GM18951 (cell line): ENCODE results near the gene PRXL2C.

Experiments used
- POLR2A ChIP-seq: IDR thresholded peaks from 4 replicates; pipeline ENCODE4 v1.6.1; 2011; ENCODE audit warnings: mild to moderate bottlenecking; ENCODE audit not compliant: insufficient read length, insufficient read depth; ENCODE audit errors: extremely low read depth
- in situ Hi-C: fragments of 300-500 bp; cut with MboI; formaldehyde crosslinking; loops from one replicate; pipeline ENCODE4 v1.12.0; 2022; ENCODE audit warnings: low sequenced_read_pairs, mixed read lengths, inconsistent platforms; ENCODE audit not compliant: unreplicated experiment

The PRXL2C gene

DNA sequence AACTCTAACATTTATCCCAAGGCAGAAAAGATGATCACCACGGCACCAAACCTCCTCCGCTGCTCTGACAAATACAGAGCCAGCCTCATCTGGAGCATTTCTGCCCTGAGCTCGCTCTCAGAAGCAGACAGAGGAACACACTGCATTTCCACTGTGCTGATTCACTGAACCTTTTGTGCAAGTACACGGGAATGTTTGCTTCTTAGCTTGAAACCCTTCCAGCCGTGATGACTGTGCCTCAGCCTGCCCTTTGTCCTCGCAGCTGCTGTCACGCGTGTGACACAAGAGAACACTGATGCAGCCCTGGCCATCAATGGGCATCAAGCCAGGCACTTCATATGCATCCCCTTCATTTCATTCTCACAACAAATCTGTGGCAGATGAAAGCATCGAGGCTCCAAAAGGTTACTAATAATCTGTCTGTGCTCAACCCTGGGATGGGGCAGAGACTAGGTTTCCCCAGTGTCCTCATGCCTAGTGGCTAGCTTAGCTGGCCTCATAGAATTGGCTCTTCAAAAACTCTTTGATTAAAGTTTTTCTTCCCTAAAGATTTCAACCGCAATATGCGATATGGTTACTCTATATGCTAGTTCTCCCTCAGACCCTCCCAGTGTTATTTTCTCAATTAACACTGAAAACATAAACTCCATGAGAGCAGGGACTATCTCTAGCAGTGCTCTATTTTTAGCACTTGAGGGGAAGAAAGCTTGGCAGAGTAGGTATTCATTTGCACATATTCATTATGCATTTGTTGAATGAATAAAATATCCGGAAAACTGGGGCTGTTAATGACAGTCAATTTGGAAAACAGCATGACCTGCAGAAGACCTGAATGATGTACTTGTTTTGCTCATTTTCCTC lies 42.8 kb downstream of the PRXL2C start:
- TF ChIP-seq POLR2A: no peak
- in situ Hi-C loops: no loop called here

DNA sequence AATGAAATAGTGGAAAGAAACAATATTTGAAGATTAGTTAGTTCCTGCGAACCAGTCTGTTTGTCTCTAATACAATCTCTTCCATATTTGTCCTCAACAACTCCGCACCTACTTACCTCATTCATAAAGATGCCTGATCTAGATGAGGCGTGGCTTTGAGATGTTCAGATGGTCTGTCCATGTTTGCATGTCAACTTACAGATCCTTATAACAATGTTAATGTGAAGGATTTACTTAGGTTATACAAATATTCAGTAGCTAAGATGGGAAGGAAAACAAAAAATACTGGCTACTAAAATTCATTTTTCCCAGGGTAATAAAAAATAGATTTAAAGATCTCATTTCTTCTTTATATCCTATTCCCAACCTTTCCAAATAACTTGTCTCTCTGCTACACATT lies 43.8 kb downstream of the PRXL2C start:
- TF ChIP-seq POLR2A: no peak
- in situ Hi-C loops: no loop called here

DNA sequence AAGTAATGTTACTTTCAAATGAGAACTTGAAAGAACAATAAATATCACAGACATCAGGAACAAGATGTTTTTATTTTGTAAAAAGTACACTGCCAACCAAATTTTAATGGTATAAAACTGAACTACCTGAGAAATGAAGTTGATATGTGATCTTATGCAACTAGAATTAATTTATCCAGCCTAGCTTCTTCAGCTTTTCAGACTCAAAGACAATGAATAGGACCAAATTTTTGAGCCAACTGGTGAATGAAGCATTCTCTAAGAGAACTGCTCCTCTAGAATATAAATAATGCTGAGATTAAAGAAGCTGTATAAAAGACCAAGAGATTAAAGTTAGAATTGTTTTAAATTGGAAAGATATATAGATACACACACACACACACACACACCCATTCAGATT lies 45.4 kb downstream of the PRXL2C start:
- TF ChIP-seq POLR2A: no peak
- in situ Hi-C loops: no loop called here

DNA sequence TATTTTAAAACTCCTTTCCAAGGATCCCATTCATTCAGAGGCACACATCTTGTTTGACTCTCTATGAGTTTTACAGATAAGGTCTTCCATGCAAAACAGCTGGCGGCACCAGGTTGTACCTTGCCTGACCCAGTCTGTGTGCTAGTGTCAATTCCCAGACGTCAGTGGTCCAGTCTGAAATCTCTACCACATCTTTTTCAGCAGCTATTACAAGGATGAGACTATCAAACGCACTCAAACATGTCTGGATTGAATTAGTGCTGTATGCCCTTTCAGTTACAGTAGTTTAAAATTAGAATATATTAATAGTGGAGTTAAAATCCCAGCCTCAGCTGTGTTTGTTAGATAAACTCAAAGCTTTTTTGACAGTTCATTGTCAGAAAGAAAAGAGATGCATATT lies 47.1 kb downstream of the PRXL2C start:
- no peak for TF ChIP-seq POLR2A

DNA sequence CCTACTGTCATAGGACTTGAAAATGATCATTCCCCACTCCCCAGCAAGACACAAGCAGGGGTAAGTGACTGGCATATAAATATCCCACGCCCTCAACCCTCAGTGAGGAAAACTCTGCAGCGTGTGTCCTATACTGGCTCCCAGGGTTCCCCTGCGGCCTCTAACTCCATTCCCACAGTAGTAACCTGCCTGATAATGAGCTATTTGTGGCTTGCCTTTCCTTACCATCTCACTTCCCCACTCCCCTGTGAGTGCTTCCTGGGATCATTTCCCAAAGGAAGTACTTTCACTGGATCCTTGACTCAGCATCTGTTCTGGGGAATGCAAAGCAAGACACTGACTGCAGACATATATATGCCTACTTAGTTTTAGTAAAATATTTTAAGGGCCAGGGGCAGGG lies 49.8 kb downstream of the PRXL2C start:
- in situ Hi-C loops: no loop called here
- no peak for TF ChIP-seq POLR2A

More for the DNA sequence above, 47.1 kb downstream of the PRXL2C start:
- in situ Hi-C loops: no loop called here

DNA sequence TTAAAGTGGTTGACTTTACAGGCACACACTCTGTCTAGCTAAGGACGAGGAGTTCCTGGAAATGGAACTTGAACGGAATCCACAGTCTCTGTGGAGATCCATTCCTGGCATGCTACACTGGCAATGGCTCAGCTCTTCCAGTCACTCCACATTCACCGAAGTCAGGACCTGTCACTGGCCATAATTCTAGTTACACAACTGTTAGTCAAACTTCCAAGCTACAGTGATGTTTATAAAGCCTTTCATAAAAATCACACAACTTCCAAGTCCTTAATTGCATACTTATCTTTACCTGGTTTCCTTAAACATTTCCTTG lies 51.2 kb downstream of the PRXL2C start:
- TF ChIP-seq POLR2A: no peak
- in situ Hi-C loops: no loop called here

DNA sequence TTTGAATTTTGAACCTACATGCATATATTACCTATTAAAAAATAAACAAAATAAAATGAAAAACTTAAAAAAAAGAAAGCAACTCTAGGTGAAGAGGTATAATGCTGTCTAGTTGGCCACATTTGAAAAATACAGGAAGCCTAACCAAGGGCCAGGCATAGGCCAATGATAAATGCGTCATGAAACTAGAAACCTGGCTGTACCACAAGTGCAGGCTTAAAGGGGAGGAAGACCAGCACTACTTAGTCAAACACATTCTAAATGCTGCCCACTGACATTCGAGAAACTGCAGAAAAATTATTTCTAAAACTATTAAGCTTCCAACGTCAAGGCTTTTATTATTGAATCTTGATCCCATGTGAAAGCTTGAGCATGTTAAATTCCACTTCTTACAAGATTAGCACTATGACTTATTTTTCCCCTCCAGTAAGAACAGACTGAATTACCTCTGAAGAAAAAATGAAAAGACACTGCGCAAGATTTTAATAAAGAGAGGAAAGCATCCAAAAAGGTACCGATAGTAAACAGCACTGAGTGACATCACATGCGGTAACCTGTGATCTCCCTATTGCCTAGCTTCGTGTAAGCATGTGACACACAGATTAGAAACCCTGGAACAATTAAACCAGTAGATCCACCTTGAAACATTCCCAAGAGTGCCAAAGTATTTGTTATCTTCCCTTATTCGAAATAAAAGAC lies 51.7 kb downstream of the PRXL2C start:
- no peak for TF ChIP-seq POLR2A
- in situ Hi-C loops: no loop called here

DNA sequence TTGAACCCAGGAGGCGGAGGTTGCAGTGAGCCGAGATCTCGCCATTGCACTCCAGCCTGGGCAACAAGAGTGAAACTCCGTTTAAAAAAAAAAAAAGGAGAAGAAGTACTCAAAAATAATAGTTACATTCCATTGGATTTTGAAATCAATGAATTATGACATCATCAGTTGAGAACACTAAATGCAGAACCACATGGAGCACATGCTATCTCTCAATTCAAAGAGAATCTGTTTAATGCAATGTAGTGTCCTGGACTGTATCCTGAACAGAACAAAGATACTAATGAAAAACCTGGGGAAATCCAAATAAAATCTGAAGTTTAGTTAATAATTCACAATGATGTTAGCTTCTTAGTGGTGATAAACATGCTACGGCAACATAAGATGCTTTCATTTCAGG lies 55.8 kb downstream of the PRXL2C start:
- TF ChIP-seq POLR2A: no peak

DNA sequence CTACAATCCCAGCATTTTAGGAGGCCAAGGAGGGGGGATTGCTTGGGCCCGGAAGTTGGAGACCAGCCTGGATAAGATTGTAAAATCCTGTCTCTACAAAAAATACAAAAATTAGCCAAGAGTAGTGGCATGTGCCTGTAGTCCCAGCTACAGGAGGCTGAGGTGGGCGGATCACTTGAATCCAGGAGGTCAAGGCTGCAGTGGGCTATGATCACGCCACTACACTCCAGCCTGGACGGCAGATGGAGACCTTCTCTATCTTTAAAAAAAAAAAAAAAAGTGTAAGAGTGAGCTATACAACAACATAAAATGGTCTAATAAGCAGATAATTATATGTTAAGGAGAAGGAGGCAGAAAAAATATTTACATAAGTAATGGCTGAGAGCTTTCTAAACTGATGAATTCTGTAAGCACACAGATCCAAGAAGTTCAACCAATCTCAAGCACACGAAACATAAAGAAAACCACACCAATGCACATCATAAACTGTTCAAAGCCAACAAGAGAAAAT lies 58.5 kb downstream of the PRXL2C start:
- in situ Hi-C loops: no loop called here
- no peak for TF ChIP-seq POLR2A

More for the DNA sequence above, 55.8 kb downstream of the PRXL2C start:
- in situ Hi-C loops: no loop called here
